HG03571 (cell line): Measurements from ENCODE around the gene IDH1.
A peak's percentile ranks its signal among the peaks of the same experiment; 100 is the strongest.
"Not testable (repeated sequence)": the region's sequence is repeated elsewhere in the genome, so short reads cannot be mapped to it uniquely, and the experiment has no call there.

Experiments used
- ATAC-seq: cut with Tn5 transposase; IDR thresholded peaks from one replicate; pipeline ENCODE4 v1.9.1; 2021; ENCODE audit not compliant: unreplicated experiment

The IDH1 gene

GRCh38 chr2:208254871-208255556 lies at the start of gene IDH1:
Gene IDH1 (minus strand): TSS chr2:208255071. CDS start chr2:208251551, 3,520 bp downstream.
- peak; percentile 77 for ATAC-seq

GRCh38 chr2:208304157-208304556 lies 49.3 kb upstream of the IDH1 start:
- no peak for ATAC-seq

- no peak for ATAC-seq
Observed at GRCh38 chr2:208300847-208301618, 46.2 kb upstream of the IDH1 start.

- ATAC-seq, result no peak
Observed at GRCh38 chr2:208297961-208298360, 43.1 kb upstream of the IDH1 start.

GRCh38 chr2:208296610-208297009 lies 41.7 kb upstream of the IDH1 start:
- ATAC-seq, result no peak

GRCh38 chr2:208295834-208296233 lies 41.0 kb upstream of the IDH1 start:
- ATAC-seq, result no peak

- ATAC-seq, result no peak
Observed at GRCh38 chr2:208294482-208295024, 39.7 kb upstream of the IDH1 start.

GRCh38 chr2:208285853-208286252 lies 31.0 kb upstream of the IDH1 start:
- no peak for ATAC-seq

GRCh38 chr2:208280933-208281332 lies 26.1 kb upstream of the IDH1 start:
- ATAC-seq, result no peak

GRCh38 chr2:208280234-208280633 lies 25.4 kb upstream of the IDH1 start:
- ATAC-seq, result no peak

- no peak for ATAC-seq
Observed at GRCh38 chr2:208279236-208279635, 24.4 kb upstream of the IDH1 start.

GRCh38 chr2:208278549-208278948 lies 23.7 kb upstream of the IDH1 start:
- no peak for ATAC-seq

- ATAC-seq, result no peak
Observed at GRCh38 chr2:208274748-208275147, 19.9 kb upstream of the IDH1 start.

GRCh38 chr2:208269091-208269490 lies 14.2 kb upstream of the IDH1 start:
- no peak for ATAC-seq

GRCh38 chr2:208268156-208268952 lies 13.5 kb upstream of the IDH1 start:
- ATAC-seq, result no peak

- ATAC-seq, result not testable (repeated sequence)
Observed at GRCh38 chr2:208267526-208267925, 12.7 kb upstream of the IDH1 start.

- ATAC-seq, result no peak
Observed at GRCh38 chr2:208266936-208267335, 12.1 kb upstream of the IDH1 start.

- ATAC-seq, result no peak
Observed at GRCh38 chr2:208266553-208266893, 11.7 kb upstream of the IDH1 start.

GRCh38 chr2:208265801-208266552 lies 11.1 kb upstream of the IDH1 start, which contains the start of gene PIKFYVE:
Gene PIKFYVE (plus strand): TSS chr2:208266255. CDS start chr2:208271520, 5,265 bp downstream.
- peak; percentile 80 for ATAC-seq

GRCh38 chr2:208265371-208265800 lies 10.5 kb upstream of the IDH1 start:
- ATAC-seq, result peak; percentile 43
